K562 (cell line): ENCODE results near the gene TMC1. TPM values are rescaled to one million over a fixed set of nuclear protein-coding genes. Genes with fewer than 3 reads are reported as not detected.

Experiments used
- ATAC-seq: fragments of 200-7000 bp; cut with Tn5 transposase; 3 replicates; pipeline ENCODE4 v1.9.1; 2020; ENCODE audit warnings: moderate library complexity
- BruUV-seq: library from RNA; stranded (reverse); fragments of 400-500 nt; replicated peaks from 2 replicates; lab custom pipeline; 2021; lab: Mats Ljungman, UMichigan
- CTCF ChIA-PET: fragments of 300-600 bp; formaldehyde crosslinking; extraction: SDS; loops from one replicate; lab custom pipeline; 2021; ENCODE audit warnings: low intra/inter-chr PET ratio; lab: Yijun Ruan, JAX
- POLR2A ChIA-PET: fragments of 300-600, 350-650 bp; sonication (Branson Sonifier 250); formaldehyde crosslinking; extraction: SDS; loops from one replicate; lab custom pipeline; 2021; ENCODE audit warnings: antibody characterized with exemption, inconsistent platforms; lab: Yijun Ruan, JAX
- DNase-seq, 4 experiments: peaks; one replicate each; pipeline versions ENCODE4 v3.0.0 to v3.0.0-alpha.2; 2011 to 2018; ENCODE audit warnings: low spot score in 3 of 4, mixed read lengths in 3 of 4; ENCODE audit errors: extremely low read depth in 1 of 4
- FAIRE-seq: peaks from 2 replicates; lab custom pipeline; 2011; peaks lifted over from hg19 to GRCh38; lab: Jason Lieb, UNC
- H2AFZ ChIP-seq: 2 replicates; pipeline ENCODE4 v1.6.0; 2011; ENCODE audit warnings: low read depth, low read length, control low read depth, inconsistent platforms
- H3K27ac ChIP-seq: fragments of 200-600 bp; 3 replicates; pipeline ENCODE4 v1.8.0; 2011; ENCODE audit warnings: low read depth, mild to moderate bottlenecking, control low read depth, inconsistent platforms, low read length, moderate library complexity, mixed read lengths; ENCODE audit errors: extremely low read depth
- H3K27me3 ChIP-seq, 2 experiments: fragments of 300-600 bp in 1 of 2; 2 replicates in 1 of 2; 3 replicates in 1 of 2; pipeline versions ENCODE4 v1.6.0 to v1.8.0; 2011; ENCODE audit warnings: inconsistent platforms in 2 of 2, low read length in 2 of 2, mild to moderate bottlenecking in 1 of 2, mixed read lengths in 1 of 2, moderate library complexity in 1 of 2; ENCODE audit not compliant: control insufficient read depth in 2 of 2, insufficient read depth in 2 of 2
- H3K36me3 ChIP-seq: fragments of 300-600 bp; 3 replicates; pipeline ENCODE4 v1.8.0; 2011; ENCODE audit warnings: mild to moderate bottlenecking, low read length, inconsistent platforms; ENCODE audit not compliant: control insufficient read depth, insufficient read depth
- H3K4me1 ChIP-seq, 2 experiments: fragments of 200-600 bp in 1 of 2; replicated peaks in 1 of 2; 2 replicates in 1 of 2; 3 replicates in 1 of 2; pipeline versions ENCODE4 v1.5.1 to v1.8.0; 2011; ENCODE audit warnings: inconsistent platforms in 2 of 2, low read length in 2 of 2, mild to moderate bottlenecking in 1 of 2, mixed read lengths in 1 of 2, moderate library complexity in 1 of 2; ENCODE audit not compliant: control insufficient read depth in 2 of 2, insufficient read depth in 2 of 2
- H3K4me2 ChIP-seq: 2 replicates; pipeline ENCODE4 v1.6.1; 2011; ENCODE audit warnings: low read length, control low read depth, inconsistent platforms, mixed read lengths; ENCODE audit not compliant: insufficient read depth
- H3K4me3 ChIP-seq: fragments of 200-600 bp; sonication (generic), shearing (Covaris generic); 2 replicates; pipeline ENCODE4 v1.5.1; 2016; ENCODE audit warnings: control low read depth, inconsistent platforms
- H3K79me2 ChIP-seq: fragments of 200-600 bp; 3 replicates; pipeline ENCODE4 v1.8.0; 2011; ENCODE audit warnings: low read length, inconsistent platforms; ENCODE audit not compliant: control insufficient read depth, insufficient read depth
- H3K9ac ChIP-seq, 2 experiments: 2 replicates each; pipeline versions ENCODE4 v1.6.0 to v1.6.1; 2011; ENCODE audit warnings: low read depth in 2 of 2, low read length in 2 of 2, control low read depth in 1 of 2, inconsistent platforms in 1 of 2, mild to moderate bottlenecking in 1 of 2, mixed read lengths in 1 of 2; ENCODE audit not compliant: insufficient read depth in 1 of 2
- H3K9me1 ChIP-seq: one replicate; pipeline ENCODE4 v1.6.0; 2011; ENCODE audit warnings: inconsistent platforms, mild to moderate bottlenecking, low read length, moderate library complexity; ENCODE audit not compliant: control insufficient read depth, insufficient read depth
- H3K9me3 ChIP-seq: replicated peaks from 2 replicates; pipeline ENCODE4 v1.5.1; 2011; ENCODE audit warnings: low read depth, low read length, inconsistent platforms; ENCODE audit not compliant: control insufficient read depth, insufficient read depth
- H4K20me1 ChIP-seq: replicated peaks from 2 replicates; pipeline ENCODE4 v1.6.1; 2011; ENCODE audit warnings: low read length, inconsistent platforms, mixed read lengths; ENCODE audit not compliant: control insufficient read depth, insufficient read depth
- ATF1 ChIP-seq, 2 experiments: fragments of 450-650 bp in 1 of 2; IDR thresholded peaks; 2 replicates each; pipeline ENCODE4 v1.6.1; 2016; ENCODE audit warnings: missing compliant biosample characterization in 1 of 2, missing genetic modification characterization in 1 of 2
- NONO ChIP-seq, 2 experiments: fragments of 200-400 bp in 1 of 2; fragments of 450-650 bp in 1 of 2; formaldehyde crosslinking in 1 of 2; IDR thresholded peaks; 2 replicates each; pipeline ENCODE4 v1.6.1; 2017; ENCODE audit warnings: low read depth in 2 of 2, mild to moderate bottlenecking in 2 of 2, moderate library complexity in 2 of 2, low read length in 1 of 2
- SIX5 ChIP-seq, 2 experiments: IDR thresholded peaks; 2 replicates each; pipeline ENCODE4 v1.6.1; 2011; ENCODE audit warnings: low read length in 2 of 2, borderline replicate concordance in 1 of 2, low read depth in 1 of 2, mild to moderate bottlenecking in 1 of 2, moderate library complexity in 1 of 2; ENCODE audit not compliant: insufficient read depth in 1 of 2
- TCF7 ChIP-seq: sonication (generic); IDR thresholded peaks from 2 replicates; pipeline ENCODE4 v1.6.1; 2016; ENCODE audit warnings: antibody characterized with exemption, borderline replicate concordance
- TRIM28 ChIP-seq: fragments of 450-650 bp; IDR thresholded peaks from 2 replicates; pipeline ENCODE4 v1.6.1; 2017
- ZC3H8 ChIP-seq: fragments of 450-650 bp; IDR thresholded peaks from 2 replicates; pipeline ENCODE4 v1.6.1; 2017
- WGBS: fragments of 100-300 bp; shearing (Covaris generic); methylation state at CpG from one replicate; pipeline ENCODE4 v1.1.6; 2016; ENCODE audit warnings: low coverage, mixed read lengths; ENCODE audit not compliant: insufficient coverage; ENCODE audit errors: missing lambda C conversion rate; 5-methylcytosine and 5-hydroxymethylcytosine counted together
- in situ Hi-C: fragments of 300-500 bp; cut with MboI; formaldehyde crosslinking; loops from 4 replicates; pipeline ENCODE4 v1.15.0; 2018; ENCODE audit warnings: inconsistent platforms, mixed read lengths
- intact Hi-C: fragments of 100-400 bp; cut with micrococcal nuclease; formaldehyde crosslinking; loops from 2 replicates; pipeline ENCODE4 v1.14.2; 2022
- polyA plus RNA-seq, 8 experiments: library from polyadenylated mRNA; depleted of rRNA in 4 of 8; stranded (reverse) in 5 of 8; unstranded in 3 of 8; fragments of >200 nt; fragmentation: Nextera tagmentation in 2 of 8; fragmentation: Illumina TruSeq in 1 of 8; extraction: Ambion mirVana in 2 of 8; extraction: Trizol in 1 of 8; gene quantifications; 2 replicates each; pipeline versions ENCODE4 v1.2.1 to v1.2.3, GENCODE V29; 2011 to 2014; ENCODE audit warnings: inconsistent platforms in 1 of 8, missing spikeins in 1 of 8
- total RNA-seq, 7 experiments: library from RNA; depleted of rRNA in 6 of 7; stranded (reverse); fragments of >200 nt in 6 of 7; fragmentation: Illumina TruSeq in 2 of 7; extraction: Trizol in 2 of 7; gene quantifications; 2 replicates each; pipeline versions ENCODE4 v1.2.1 to v1.2.3, GENCODE V29; 2011 to 2021; ENCODE audit warnings: low replicate concordance in 1 of 7
- TF ChIP-seq, protein P1 (sequence below): fragments of 250-450 bp; sonication (Bioruptor Pico); IDR thresholded peaks from 2 replicates; pipeline ENCODE4 v1.5.0; 2021
- TF ChIP-seq, protein P2 (sequence below): sonication (generic); formaldehyde crosslinking; IDR thresholded peaks from 2 replicates; pipeline ENCODE4 v1.8.1; 2023; ENCODE audit warnings: mild to moderate bottlenecking, missing genetic modification reagents

Gene TMC1
- total and polyA plus RNA-seq, 9 of the 15 experiments (the other 6 are each of a cell fraction or from before 2014, with no cell fraction given): 0.10 to 0.15 TPM; not detected in 7

DNA sequence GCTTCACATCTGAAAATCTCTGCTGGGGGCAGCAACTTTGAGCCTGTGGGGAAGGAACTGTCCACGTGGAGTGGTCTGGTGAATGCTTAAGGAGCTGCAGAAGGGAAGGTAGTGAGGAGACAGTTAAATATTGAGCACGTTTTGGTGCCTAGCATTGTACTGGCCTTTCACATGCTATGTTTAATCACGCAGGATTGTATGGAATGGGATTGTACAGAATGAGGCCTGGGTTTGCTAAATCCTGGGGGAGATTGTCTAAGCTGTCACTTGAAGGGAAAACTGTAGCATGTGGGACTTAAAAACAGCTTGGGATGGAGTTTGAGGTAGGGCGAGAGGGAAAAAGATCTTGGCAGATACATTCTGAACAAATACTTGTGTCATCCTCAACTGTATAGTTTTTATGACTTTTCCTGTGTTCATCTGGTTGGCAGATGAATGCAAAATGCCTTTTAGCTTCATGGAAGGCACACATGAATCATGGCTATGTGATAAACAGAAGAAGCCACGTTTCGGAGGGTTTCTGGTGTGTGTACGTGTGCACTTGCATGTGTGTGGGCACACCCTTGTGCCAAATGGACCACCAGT is 106.6 kb downstream of the TMC1 start:
- 7% methylated on average over 4 of the region's 7 CpGs for WGBS
- Histone ChIP-seq H3K9ac (no peak overlapping the region), H3K79me2 (no peaks in the 10 kb centered on the region), H3K4me3 (no peak overlapping the region), H3K27me3 (peaks cover 6 to 8% of the 10 kb centered on the region in 2 experiments; a peak in 3 of 5 replicates), H3K9me1 (no peaks in the 10 kb centered on the region), H3K36me3 (no peaks in the 10 kb centered on the region), H3K9me3 (no peaks in the 10 kb centered on the region), H3K4me1 (no peaks in the 10 kb centered on the region), H3K27ac (no peak overlapping the region), H2AFZ (no peak overlapping the region), H3K4me2 (no peak overlapping the region), H4K20me1 (no peaks in the 10 kb centered on the region)
- BruUV-seq: no TSS peak
- no peak for DNase-seq
- ChIA-PET POLR2A (no interaction called here), CTCF (no interaction called here)
- intact Hi-C loops (no loop called here), in situ Hi-C loops (no loop called here)
- FAIRE-seq: no peak
- no peak for ATAC-seq
- TF ChIP-seq TRIM28 (no peak), ATF1 (CRISPR knock-in tag; IDR thresholded peaks at IDR 0.05) (no peak), ATF1 (tag; IDR thresholded peaks at IDR 0.05) (no peak), NONO (IDR thresholded peaks at IDR 0.05; ENCODE audit: low read depth in 2 of 2, low read length in 1 of 2) (no peak), SIX5 (IDR thresholded peaks at IDR 0.05; ENCODE audit: borderline replicate concordance in 1 of 2, insufficient read depth in 1 of 2, low read depth in 1 of 2, low read length in 2 of 2) (no peak), ZC3H8 (no peak), TCF7 (no peak)
- TF ChIP-seq, protein P1, sequence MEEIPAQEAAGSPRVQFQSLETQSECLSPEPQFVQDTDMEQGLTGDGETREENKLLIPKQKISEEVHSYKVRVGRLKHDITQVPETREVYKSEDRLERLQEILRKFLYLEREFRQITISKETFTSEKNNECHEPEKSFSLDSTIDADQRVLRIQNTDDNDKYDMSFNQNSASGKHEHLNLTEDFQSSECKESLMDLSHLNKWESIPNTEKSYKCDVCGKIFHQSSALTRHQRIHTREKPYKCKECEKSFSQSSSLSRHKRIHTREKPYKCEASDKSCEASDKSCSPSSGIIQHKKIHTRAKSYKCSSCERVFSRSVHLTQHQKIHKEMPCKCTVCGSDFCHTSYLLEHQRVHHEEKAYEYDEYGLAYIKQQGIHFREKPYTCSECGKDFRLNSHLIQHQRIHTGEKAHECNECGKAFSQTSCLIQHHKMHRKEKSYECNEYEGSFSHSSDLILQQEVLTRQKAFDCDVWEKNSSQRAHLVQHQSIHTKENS (CRISPR knock-in tag): no peak
- TF ChIP-seq, protein P2, sequence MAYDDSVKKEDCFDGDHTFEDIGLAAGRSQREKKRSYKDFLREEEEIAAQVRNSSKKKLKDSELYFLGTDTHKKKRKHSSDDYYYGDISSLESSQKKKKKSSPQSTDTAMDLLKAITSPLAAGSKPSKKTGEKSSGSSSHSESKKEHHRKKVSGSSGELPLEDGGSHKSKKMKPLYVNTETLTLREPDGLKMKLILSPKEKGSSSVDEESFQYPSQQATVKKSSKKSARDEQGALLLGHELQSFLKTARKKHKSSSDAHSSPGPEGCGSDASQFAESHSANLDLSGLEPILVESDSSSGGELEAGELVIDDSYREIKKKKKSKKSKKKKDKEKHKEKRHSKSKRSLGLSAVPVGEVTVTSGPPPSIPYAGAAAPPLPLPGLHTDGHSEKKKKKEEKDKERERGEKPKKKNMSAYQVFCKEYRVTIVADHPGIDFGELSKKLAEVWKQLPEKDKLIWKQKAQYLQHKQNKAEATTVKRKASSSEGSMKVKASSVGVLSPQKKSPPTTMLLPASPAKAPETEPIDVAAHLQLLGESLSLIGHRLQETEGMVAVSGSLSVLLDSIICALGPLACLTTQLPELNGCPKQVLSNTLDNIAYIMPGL (CRISPR knock-in tag): no peak
